Neural crest cell (in vitro differentiated cells): ENCODE results near the gene MRPL36. TPM values are rescaled to one million over a fixed set of nuclear protein-coding genes. Genes with fewer than 3 reads are reported as not detected.

Experiments
- DNase-seq: peaks from one replicate; pipeline ENCODE4 v3.0.0; 2021; ENCODE audit warnings: low read depth, mixed read lengths, low spot score
- H3K27ac Mint-ChIP-seq: one replicate; pipeline ENCODE4 v1.8.0; 2021; ENCODE audit warnings: mild to moderate bottlenecking, mixed read lengths; ENCODE audit not compliant: unreplicated experiment
- H3K27me3 Mint-ChIP-seq: 2 replicates; pipeline ENCODE4 v1.8.0; 2021; ENCODE audit warnings: low read depth, mild to moderate bottlenecking, mixed read lengths
- H3K36me3 Mint-ChIP-seq: 2 replicates; pipeline ENCODE4 v1.8.0; 2021; ENCODE audit warnings: low read depth, mild to moderate bottlenecking, mixed read lengths
- H3K4me1 Mint-ChIP-seq: 2 replicates; pipeline ENCODE4 v1.8.0; 2021; ENCODE audit warnings: mixed read lengths
- H3K4me3 Mint-ChIP-seq: one replicate; pipeline ENCODE4 v1.8.0; 2021; ENCODE audit warnings: mild to moderate bottlenecking, mixed read lengths
- H3K9me3 Mint-ChIP-seq: 2 replicates; pipeline ENCODE4 v1.8.0; 2021; ENCODE audit warnings: mixed read lengths
- CTCF ChIP-seq: fragments of 200-600 bp; sonication (generic); conservative IDR thresholded peaks from 2 replicates; pipeline ENCODE4 v1.5.0; 2021; ENCODE audit warnings: antibody characterized with exemption, mild to moderate bottlenecking
- total RNA-seq: library from RNA; stranded (reverse); gene quantifications from 2 replicates; pipeline ENCODE4 v1.2.1, GENCODE V29; 2021

Gene MRPL36
- total RNA-seq, 1 donor from 2014 or later, result 50.8 TPM

- Mint-ChIP-seq H3K4me1 (peaks cover 4% of the 10 kb centered on the region), H3K27me3 (no peaks in the 10 kb centered on the region), H3K4me3 (no peak overlapping the region), H3K9me3 (no peaks in the 10 kb centered on the region), H3K27ac (no peak overlapping the region), H3K36me3 (peaks cover 58% of the 10 kb centered on the region)
- DNase-seq, result no peak
- TF ChIP-seq CTCF, result no peak
These were observed 15.6 kb upstream of the MRPL36 start for GRCh38 chr5:1815071-1815786.

- DNase-seq, result no peak
- Mint-ChIP-seq H3K27ac (no peak overlapping the region), H3K27me3 (no peaks in the 10 kb centered on the region), H3K9me3 (no peaks in the 10 kb centered on the region), H3K4me1 (peaks cover 4% of the 10 kb centered on the region), H3K36me3 (peaks cover 51% of the 10 kb centered on the region), H3K4me3 (no peak overlapping the region)
- TF ChIP-seq CTCF, result no peak
These were observed 14.8 kb upstream of the MRPL36 start for GRCh38 chr5:1814183-1815020.

- Mint-ChIP-seq H3K9me3 (no peaks in the 10 kb centered on the region), H3K27ac (no peak overlapping the region), H3K4me3 (no peak overlapping the region), H3K27me3 (no peaks in the 10 kb centered on the region), H3K36me3 (peaks cover 36% of the 10 kb centered on the region), H3K4me1 (peaks cover 19% of the 10 kb centered on the region)
- no peak for TF ChIP-seq CTCF
- DNase-seq, result no peak
These were observed 11.0 kb upstream of the MRPL36 start for GRCh38 chr5:1810581-1811101.

GRCh38 chr5:1809416-1810035, 9.9 kb upstream of the MRPL36 start:
- Mint-ChIP-seq H3K4me1 (peaks cover 19% of the 10 kb centered on the region), H3K4me3 (no peak overlapping the region)

More at GRCh38 chr5:1809416-1810035, 9.9 kb upstream of the MRPL36 start:
- Mint-ChIP-seq H3K36me3 (peaks cover 31% of the 10 kb centered on the region), H3K27ac (peak overlapping the region; percentile 93), H3K27me3 (no peaks in the 10 kb centered on the region), H3K9me3 (no peaks in the 10 kb centered on the region)
- no peak for DNase-seq
- TF ChIP-seq CTCF, result no peak
